ENCODE results near the gene UBE2C.

Gene UBE2C

GRCh38 chr20:45861221-45862075 lies 49.0 kb downstream of the UBE2C start:
- no peak for FAIRE-seq

GRCh38 chr20:45863543-45864470 lies 51.4 kb downstream of the UBE2C start:
- no peak for FAIRE-seq

DNA sequence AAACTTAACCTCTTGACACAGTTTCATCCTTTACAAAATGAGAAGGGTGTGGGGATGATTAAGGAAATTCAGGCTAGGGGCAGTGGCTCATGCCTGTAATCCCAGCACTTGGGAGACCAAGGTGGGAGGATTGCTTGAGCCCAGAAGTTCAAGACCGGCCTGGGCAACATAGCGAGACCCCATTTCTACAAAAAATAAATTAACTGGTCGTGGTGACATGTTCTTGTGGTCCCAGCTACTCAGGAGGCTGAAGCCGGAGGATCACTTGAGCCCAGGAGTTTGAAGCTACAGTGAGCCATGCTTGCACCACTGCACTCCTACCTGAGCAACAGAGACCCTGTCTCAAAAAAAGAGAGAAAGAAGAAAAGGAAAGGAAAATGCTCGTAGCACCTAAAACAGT lies 54.0 kb downstream of the UBE2C start:
- FAIRE-seq = no peak

Measured in A204.1 (cell line).